Retinal pigment epithelial cell (primary cell): ENCODE measurements around the gene DCST1.

Source experiments
- DNase-seq: peaks from one replicate; pipeline ENCODE4 v3.0.0-alpha.2; 2010; ENCODE audit warnings: low read depth
- H3K4me3 ChIP-seq: 2 replicates; pipeline ENCODE4 v1.5.1; 2011; ENCODE audit warnings: mild to moderate bottlenecking, low read length, control low read depth, moderate library complexity
- CTCF ChIP-seq: conservative IDR thresholded peaks from 2 replicates; pipeline ENCODE4 v1.5.1; 2011; ENCODE audit warnings: low read depth, low read length, control low read depth, inconsistent platforms

The DCST1 gene

GRCh38 chr1:155039308-155039669, 5.7 kb downstream of the DCST1 start:
- H3K4me3 ChIP-seq, result no peak overlapping the region

GRCh38 chr1:155040358-155041093, 6.9 kb downstream of the DCST1 start:
- H3K4me3 ChIP-seq, result no peak overlapping the region
- no peak for DNase-seq
- TF ChIP-seq CTCF, result no peak

More at GRCh38 chr1:155039308-155039669, 5.7 kb downstream of the DCST1 start:
- TF ChIP-seq CTCF, result no peak
- DNase-seq, result no peak

- no peak for DNase-seq
- no peak for TF ChIP-seq CTCF
- no peak overlapping the region for H3K4me3 ChIP-seq
These were observed 9.2 kb downstream of the DCST1 start for GRCh38 chr1:155042789-155043188.

GRCh38 chr1:155043301-155043702, 9.7 kb downstream of the DCST1 start:
- no peak for DNase-seq
- no peak for TF ChIP-seq CTCF
- H3K4me3 ChIP-seq, result no peak overlapping the region

- no peak for TF ChIP-seq CTCF
- no peak for DNase-seq
- H3K4me3 ChIP-seq, result no peak overlapping the region
These were observed 10.2 kb downstream of the DCST1 start for GRCh38 chr1:155043793-155044192.

GRCh38 chr1:155044365-155044764, 10.7 kb downstream of the DCST1 start:
- H3K4me3 ChIP-seq, result no peak overlapping the region
- no peak for TF ChIP-seq CTCF
- DNase-seq, result no peak
